GM18511 (cell line): ENCODE results near the gene ZMAT5.

ENCODE experiments used
- ATAC-seq: cut with Tn5 transposase; IDR thresholded peaks from one replicate; pipeline ENCODE4 v1.9.1; 2021; ENCODE audit warnings: mild to moderate bottlenecking, moderate library complexity; ENCODE audit not compliant: unreplicated experiment

ZMAT5 gene

DNA sequence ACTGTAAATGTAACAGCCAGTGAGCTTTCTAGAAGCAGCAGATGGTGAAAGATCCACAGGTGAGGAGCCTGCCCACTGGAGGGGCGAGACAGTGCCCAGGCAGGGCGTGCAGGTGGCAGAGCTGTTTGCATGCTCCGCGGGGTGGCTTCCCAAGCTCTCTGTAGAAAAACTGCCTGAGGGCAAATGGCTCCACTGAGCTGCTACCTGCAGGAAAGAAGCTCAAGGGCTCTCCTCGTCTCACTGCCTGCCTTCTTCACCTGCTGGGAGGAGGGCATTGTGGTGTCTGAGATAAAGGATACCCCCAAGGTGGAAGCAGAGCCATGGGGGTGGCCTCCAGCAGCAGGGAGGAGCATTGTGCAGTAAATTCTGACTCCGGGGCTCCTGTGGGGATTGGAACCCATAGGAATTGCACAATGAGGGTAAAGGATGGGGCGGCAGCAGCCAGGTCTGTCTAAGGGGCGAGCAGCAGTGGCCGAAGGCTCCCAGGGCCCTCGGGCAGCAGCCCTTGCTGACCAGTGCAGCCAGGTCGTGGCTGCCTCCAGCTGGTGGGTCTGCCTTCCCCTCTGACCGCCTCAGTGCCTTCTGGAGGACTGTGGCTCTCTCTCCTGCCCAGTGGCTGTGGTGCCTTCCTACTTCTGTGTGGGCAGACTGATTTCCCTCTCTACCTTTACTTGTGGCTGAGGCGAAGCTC is 75.0 kb downstream of the ZMAT5 start:
- no peak for ATAC-seq

DNA sequence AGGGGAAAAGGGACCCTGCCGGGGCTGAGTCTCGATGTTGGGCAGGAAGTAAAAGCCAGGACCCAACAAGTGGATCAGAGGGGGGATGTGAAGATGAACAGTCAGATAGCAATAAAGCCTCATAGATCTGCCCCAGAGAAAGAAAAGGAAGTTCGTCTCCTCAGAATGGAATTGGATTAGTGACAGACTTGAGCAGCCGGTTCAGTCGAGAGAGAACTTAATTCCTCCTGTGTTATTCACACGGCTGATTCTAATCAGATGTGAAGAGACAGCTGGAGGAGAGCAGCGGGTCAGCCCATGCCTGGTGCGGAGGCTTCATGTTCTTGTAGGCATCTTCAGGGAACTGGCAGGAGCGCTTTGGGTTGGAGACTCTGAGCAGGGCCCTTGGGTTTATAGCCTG is 76.3 kb downstream of the ZMAT5 start:
- ATAC-seq = no peak

DNA sequence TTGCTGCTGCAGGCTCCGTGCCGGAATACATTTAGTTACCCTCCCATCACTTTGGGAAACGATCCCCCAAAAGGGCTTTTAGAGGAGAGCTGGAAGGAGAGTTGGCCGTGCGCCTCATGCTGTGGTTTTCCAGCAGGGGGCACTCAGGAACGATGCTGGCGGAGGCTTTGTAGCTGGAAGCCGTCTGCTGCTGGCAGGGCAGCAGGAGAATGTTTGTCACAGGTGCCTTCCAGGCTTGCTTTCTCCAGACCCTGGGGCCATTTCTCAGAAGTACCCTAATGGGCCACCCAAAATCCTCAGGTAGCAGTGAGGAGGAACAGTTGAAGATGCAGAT is 77.0 kb downstream of the ZMAT5 start:
- ATAC-seq = no peak

DNA sequence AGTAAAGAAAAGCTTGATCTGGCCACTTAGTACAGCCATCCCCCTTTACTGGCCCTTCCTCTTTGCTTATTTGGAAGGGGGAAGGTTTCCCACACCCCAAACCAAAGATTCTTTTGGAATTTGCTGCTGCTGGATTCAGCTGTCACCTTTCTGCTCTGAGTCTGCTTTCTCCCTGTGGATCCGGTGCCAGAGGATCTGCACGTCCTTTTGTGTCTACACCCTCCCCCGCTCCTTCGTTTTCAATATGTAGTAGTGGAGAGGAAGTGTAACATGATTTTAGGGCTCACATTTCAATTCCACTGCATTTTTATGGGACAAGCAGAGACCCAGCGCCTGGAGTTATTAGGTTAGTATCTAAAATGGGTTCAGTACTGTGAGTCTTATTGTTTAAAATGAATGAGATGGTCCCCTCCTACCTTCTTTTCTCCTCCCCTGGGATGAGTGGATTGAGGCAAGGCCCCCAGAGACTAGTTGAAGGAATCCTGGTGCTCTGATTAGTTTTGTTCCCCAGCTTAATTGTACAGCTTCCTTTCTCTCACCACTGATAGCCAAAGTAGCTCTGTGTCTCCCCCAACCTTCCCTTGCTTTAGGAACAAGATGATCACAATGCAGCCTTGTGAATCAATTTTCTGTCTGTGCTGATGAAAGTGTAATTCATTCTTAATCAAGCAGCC is 77.5 kb downstream of the ZMAT5 start:
- ATAC-seq = no peak

DNA sequence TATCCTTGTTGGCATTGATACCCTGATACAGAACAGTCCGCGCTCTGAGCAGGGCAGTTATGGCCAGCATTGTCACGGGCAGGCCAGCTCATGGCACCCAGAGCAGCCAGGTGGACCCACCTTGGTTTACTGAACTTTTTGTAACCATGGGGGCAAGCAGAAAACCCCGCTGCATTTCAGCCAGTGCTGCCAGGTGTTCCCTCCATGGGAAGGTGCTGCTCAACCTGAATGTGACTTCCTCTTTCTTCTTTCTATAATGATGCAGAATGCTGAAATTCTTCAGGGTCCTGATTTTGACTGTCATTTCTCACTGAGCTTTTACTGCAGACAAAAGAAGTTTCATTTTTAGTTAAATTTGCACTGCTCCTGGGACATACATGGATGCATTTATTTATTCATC is 82.6 kb downstream of the ZMAT5 start:
- ATAC-seq = no peak

DNA sequence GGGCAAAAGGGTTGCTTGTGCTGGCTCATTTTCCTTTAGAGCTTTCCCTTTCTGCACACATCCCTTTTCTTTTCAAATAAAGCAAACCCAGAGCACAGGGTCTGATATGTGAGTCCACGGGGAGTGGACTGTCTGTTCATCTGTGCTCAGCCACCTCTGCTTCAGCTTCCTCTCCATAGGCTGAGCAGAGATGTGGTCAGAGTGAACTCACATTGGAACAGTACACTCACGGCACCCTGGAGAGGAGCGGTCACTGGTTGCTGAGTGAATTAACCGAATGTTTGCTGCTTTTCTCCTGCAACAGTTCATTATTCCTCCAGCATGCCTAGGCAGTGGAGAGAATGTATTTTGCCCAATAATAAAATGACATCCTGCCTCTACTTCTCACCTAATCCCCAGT is 83.3 kb downstream of the ZMAT5 start:
- ATAC-seq = no peak
